IMR-90 (cell line): Measurements from ENCODE around the gene GDPD5. TPM values are rescaled to one million over a fixed set of nuclear protein-coding genes. Genes with fewer than 3 reads are reported as not detected.

Source experiments
- ATAC-seq: fragments of 200-7000 bp; cut with Tn5 transposase; 2 replicates; pipeline ENCODE4 v1.9.1; 2020; ENCODE audit warnings: low read depth, mild to moderate bottlenecking, moderate library complexity
- BruUV-seq: library from RNA; stranded (reverse); fragments of 400-500 nt; replicated peaks from 2 replicates; lab custom pipeline; 2021; lab: Mats Ljungman, UMichigan
- CTCF ChIA-PET: fragments of 300-600 bp; formaldehyde crosslinking; extraction: SDS; loops from one replicate; lab custom pipeline; 2021; ENCODE audit warnings: antibody characterized with exemption; lab: Yijun Ruan, JAX
- POLR2A ChIA-PET: fragments of 300-600 bp; sonication (Branson Sonifier 250); formaldehyde crosslinking; loops from one replicate; lab custom pipeline; 2022; ENCODE audit warnings: antibody characterized with exemption; ENCODE audit not compliant: unreplicated experiment; lab: Charles Lee
- DNase-seq: peaks from one replicate; pipeline ENCODE4 v3.0.0; 2013
- H2AFZ ChIP-seq: replicated peaks from 2 replicates; pipeline ENCODE3; 2013; ENCODE audit warnings: low read length, mild to moderate bottlenecking; ENCODE audit not compliant: poor library complexity
- H2AK5ac ChIP-seq: 2 replicates; pipeline ENCODE4 v1.6.1; 2013; ENCODE audit warnings: low read depth, low read length, inconsistent platforms
- H2AK9ac ChIP-seq: replicated peaks from 2 replicates; pipeline ENCODE3; 2013; ENCODE audit warnings: mild to moderate bottlenecking, low read depth, low read length, moderate library complexity; ENCODE audit not compliant: poor library complexity
- H2BK120ac ChIP-seq: 2 replicates; pipeline ENCODE4 v1.6.1; 2013; ENCODE audit warnings: low read depth, low read length, inconsistent platforms
- H2BK15ac ChIP-seq: 3 replicates; pipeline ENCODE4 v1.6.1; 2013; ENCODE audit warnings: low read depth, low read length, inconsistent platforms
- H2BK20ac ChIP-seq: 2 replicates; pipeline ENCODE4 v1.6.1; 2013; ENCODE audit warnings: low read depth, mild to moderate bottlenecking, inconsistent platforms, low read length, moderate library complexity
- H2BK5ac ChIP-seq: 2 replicates; pipeline ENCODE4 v1.6.1; 2013; ENCODE audit warnings: mild to moderate bottlenecking, low read depth, low read length, inconsistent platforms; ENCODE audit not compliant: poor library complexity, severe bottlenecking
- H3K14ac ChIP-seq: replicated peaks from 2 replicates; pipeline ENCODE4 v1.6.1; 2013; ENCODE audit warnings: low read depth, low read length, inconsistent platforms
- H3K18ac ChIP-seq: 2 replicates; pipeline ENCODE4 v1.6.1; 2013; ENCODE audit warnings: low read depth, low read length, control low read depth
- H3K23ac ChIP-seq: 2 replicates; pipeline ENCODE4 v1.6.1; 2013; ENCODE audit warnings: low read depth, low read length, inconsistent platforms
- H3K27ac ChIP-seq: 2 replicates; pipeline ENCODE4 v1.5.1; 2013; ENCODE audit warnings: mild to moderate bottlenecking, control low read depth, low read length; ENCODE audit not compliant: insufficient read depth
- H3K27me3 ChIP-seq: 2 replicates; pipeline ENCODE4 v1.6.1; 2013; ENCODE audit warnings: low read length; ENCODE audit not compliant: control insufficient read depth, insufficient read depth
- H3K36me3 ChIP-seq: 2 replicates; pipeline ENCODE4 v1.6.1; 2013; ENCODE audit warnings: low read length, mixed read lengths; ENCODE audit not compliant: control insufficient read depth, insufficient read depth
- H3K4ac ChIP-seq: 2 replicates; pipeline ENCODE4 v1.6.1; 2013; ENCODE audit warnings: low read depth, low read length, inconsistent platforms
- H3K4me1 ChIP-seq: 2 replicates; pipeline ENCODE4 v1.6.1; 2013; ENCODE audit warnings: low read length, mixed read lengths; ENCODE audit not compliant: control insufficient read depth, insufficient read depth
- H3K4me2 ChIP-seq: 2 replicates; pipeline ENCODE4 v1.6.1; 2013; ENCODE audit warnings: low read depth, mild to moderate bottlenecking, control low read depth, low read length, moderate library complexity
- H3K4me3 ChIP-seq: 2 replicates; pipeline ENCODE4 v1.5.1; 2013; ENCODE audit warnings: low read depth, mild to moderate bottlenecking, control low read depth, low read length, moderate library complexity; ENCODE audit not compliant: insufficient read depth
- H3K56ac ChIP-seq: 2 replicates; pipeline ENCODE4 v1.6.1; 2013; ENCODE audit warnings: low read length, inconsistent platforms; ENCODE audit not compliant: insufficient read depth; ENCODE audit errors: extremely low read depth
- H3K79me1 ChIP-seq, 2 experiments: 2 replicates each; pipeline ENCODE4 v1.6.1; 2013; ENCODE audit warnings: low read length in 2 of 2, inconsistent platforms in 1 of 2, low read depth in 1 of 2
- H3K9ac ChIP-seq: 2 replicates; pipeline ENCODE4 v1.6.1; 2013; ENCODE audit warnings: low read depth, low read length, control low read depth
- H3K9me1 ChIP-seq: 2 replicates; pipeline ENCODE4 v1.6.1; 2013; ENCODE audit warnings: low read length, inconsistent platforms; ENCODE audit not compliant: insufficient read depth
- H3K9me3 ChIP-seq: 2 replicates; pipeline ENCODE4 v1.6.1; 2013; ENCODE audit warnings: low read length; ENCODE audit not compliant: control insufficient read depth, insufficient read depth
- H4K20me1 ChIP-seq: 2 replicates; pipeline ENCODE4 v1.6.1; 2013; ENCODE audit warnings: low read length, inconsistent platforms; ENCODE audit not compliant: insufficient read depth
- H4K5ac ChIP-seq: 2 replicates; pipeline ENCODE4 v1.6.1; 2013; ENCODE audit warnings: mild to moderate bottlenecking, low read depth, low read length, control low read depth
- H4K8ac ChIP-seq, 2 experiments: 2 replicates each; pipeline ENCODE4 v1.6.1; 2013; ENCODE audit warnings: low read depth in 2 of 2, low read length in 2 of 2, control low read depth in 1 of 2, inconsistent platforms in 1 of 2
- H4K91ac ChIP-seq: 2 replicates; pipeline ENCODE4 v1.6.1; 2013; ENCODE audit warnings: low read depth, low read length, inconsistent platforms; ENCODE audit not compliant: insufficient read depth
- ELK1 ChIP-seq: fragments of 150-350 bp; IDR thresholded peaks from 2 replicates; pipeline ENCODE4 v1.6.1; 2016; ENCODE audit warnings: low read depth, mild to moderate bottlenecking, low read length, moderate library complexity, borderline replicate concordance
- FOS ChIP-seq: fragments of 150-350 bp; IDR thresholded peaks from 2 replicates; pipeline ENCODE4 v1.6.1; 2016; ENCODE audit warnings: low read depth, low read length
- NFE2L2 ChIP-seq: fragments of 150-350 bp; IDR thresholded peaks from 2 replicates; pipeline ENCODE4 v1.6.1; 2016; ENCODE audit warnings: low read depth, mild to moderate bottlenecking, low read length
- RCOR1 ChIP-seq: IDR thresholded peaks from 2 replicates; pipeline ENCODE4 v1.6.1; 2012; ENCODE audit warnings: mild to moderate bottlenecking, low read length, improper control_type of control experiment; ENCODE audit not compliant: insufficient replicate concordance
- WGBS, 2 experiments: methylation state at CpG; one replicate each; pipeline versions ENCODE4 v1.1.5 to v1.1.7; 2013; ENCODE audit warnings: missing lambda C conversion rate in 2 of 2; ENCODE audit not compliant: insufficient read length in 1 of 2; ENCODE audit errors: extremely low coverage in 2 of 2; 5-methylcytosine and 5-hydroxymethylcytosine counted together
- dilution Hi-C: fragments of 300-500 bp; cut with HindIII; formaldehyde crosslinking; loops from one replicate; pipeline ENCODE4 v1.14.3; 2018; ENCODE audit warnings: low sequenced_read_pairs; ENCODE audit not compliant: unreplicated experiment
- in situ Hi-C: fragments of 300-500 bp; cut with MboI; formaldehyde crosslinking; loops from 3 replicates; pipeline ENCODE4 v1.14.3; 2019; ENCODE audit warnings: low sequenced_read_pairs, inconsistent platforms, mixed read lengths
- intact Hi-C: fragments of 100-400 bp; cut with micrococcal nuclease; formaldehyde crosslinking; loops from 2 replicates; pipeline ENCODE4 v1.10.0; 2022
- polyA plus RNA-seq, 3 experiments: library from polyadenylated mRNA; depleted of rRNA; stranded (reverse); fragments of >200 nt; gene quantifications; 2 replicates each; pipeline ENCODE4 v1.2.3, GENCODE V29; 2012; ENCODE audit warnings: low replicate concordance in 1 of 3
- total RNA-seq: library from RNA; depleted of rRNA; stranded (reverse); fragments of >200 nt; gene quantifications from 2 replicates; pipeline ENCODE4 v1.2.3, GENCODE V29; 2012

GDPD5 gene
- total and polyA plus RNA-seq, 2 of the 4 experiments (the other 2 are of a cell fraction): 2.0 to 7.9 TPM

- CTCF ChIA-PET: no interaction called here
- BruUV-seq: no TSS peak
These were observed 8.9 kb downstream of the GDPD5 start for GRCh38 chr11:75516886-75517285.

More at GRCh38 chr11:75516886-75517285, 8.9 kb downstream of the GDPD5 start:
- no peak for DNase-seq
- POLR2A ChIA-PET: no interaction called here
- no peak overlapping the region for H2BK15ac ChIP-seq
- intact Hi-C loops: loop anchor here (5.0 kb wide), 1 partner anchor 50 kb away; no protein-coding TSS in a partner anchor
- 0 out of 2 replicates have a peak, but pooled peaks cover 6% of the 10 kb centered on the region for H4K20me1 ChIP-seq
- TF ChIP-seq RCOR1: no peak
- no peak for TF ChIP-seq FOS
- TF ChIP-seq NFE2L2: no peak
- no peak for TF ChIP-seq ELK1
- no peak overlapping the region for H2BK20ac ChIP-seq
- H3K23ac ChIP-seq: no peak overlapping the region
- H4K5ac ChIP-seq: no peak overlapping the region
- H2BK5ac ChIP-seq: no peak overlapping the region
- peaks cover 2% of the 10 kb centered on the region; the same call in 1 of the 2 replicates for H3K9me3 ChIP-seq
- H3K4me1 ChIP-seq: peaks cover 8% of the 10 kb centered on the region
- H2AK9ac ChIP-seq: no peak overlapping the region
- H3K4ac ChIP-seq: no peak overlapping the region
- 0 out of 2 replicates have a peak, but pooled peaks cover 5% of the 10 kb centered on the region for H3K9me1 ChIP-seq
- no peaks in the 10 kb centered on the region; a peak in 1 of 4 replicates for H3K79me1 ChIP-seq
- H3K27me3 ChIP-seq: no peaks in the 10 kb centered on the region
- H4K91ac ChIP-seq: no peak overlapping the region
- no peak overlapping the region for H3K18ac ChIP-seq
- WGBS, 2 experiments: 87% methylated on average over 3 of the region's 7 CpGs; no CpG with 5 or more reads in 1 of the 2 experiments
- no peak overlapping the region for H2AFZ ChIP-seq
- H3K4me2 ChIP-seq: no peak overlapping the region
- no peak overlapping the region for H3K9ac ChIP-seq
- no peak overlapping the region for H2AK5ac ChIP-seq
- no peak overlapping the region for H3K4me3 ChIP-seq
- H3K27ac ChIP-seq: no peak overlapping the region
- H3K36me3 ChIP-seq: no peaks in the 10 kb centered on the region
- no peak overlapping the region for H4K8ac ChIP-seq
- dilution Hi-C loops: no loop called here
- H2BK120ac ChIP-seq: no peak overlapping the region
- no peak overlapping the region for H3K14ac ChIP-seq
- no peak for ATAC-seq
- in situ Hi-C loops: no loop called here
- H3K56ac ChIP-seq: no peak overlapping the region
